ENCODE results near the gene CCT5. TPM values are rescaled to one million over a fixed set of nuclear protein-coding genes. Genes with fewer than 3 reads are reported as not detected.
A peak's percentile ranks its signal among the peaks of the same experiment; 100 is the strongest.
"Not testable (repeated sequence)": the region's sequence is repeated elsewhere in the genome, so short reads cannot be mapped to it uniquely, and the experiment has no call there.

Gene CCT5
- total RNA-seq, 4 donors from 2014 or later: 160 to 310 (median 239) TPM

GRCh38 chr5:10283927-10284635 is 34.0 kb downstream of the CCT5 start:
- DNase-seq (ENCODE audit: low spot score): peak; percentile 72
- peak in 1 of 3 donors; percentile 50 for TF ChIP-seq CTCF (IDR thresholded peaks at IDR 0.05)
- peak; percentile 83 for ATAC-seq (ENCODE audit: low FRiP score)

- not testable (repeated sequence) for DNase-seq (ENCODE audit: low spot score)
Observed at GRCh38 chr5:10285362-10285761, 35.3 kb downstream of the CCT5 start.

GRCh38 chr5:10286162-10286861 is 36.2 kb downstream of the CCT5 start:
- DNase-seq (ENCODE audit: low spot score): no peak
- peak; percentile 78 for ATAC-seq (ENCODE audit: low FRiP score)

More at GRCh38 chr5:10285362-10285761, 35.3 kb downstream of the CCT5 start:
- not testable (repeated sequence) for ATAC-seq (ENCODE audit: low FRiP score)

GRCh38 chr5:10286862-10287227 is 36.8 kb downstream of the CCT5 start:
- no peak for TF ChIP-seq CTCF (IDR thresholded peaks at IDR 0.05)
- no peak for ATAC-seq (ENCODE audit: low FRiP score)
- DNase-seq (ENCODE audit: low spot score): no peak

More at GRCh38 chr5:10286162-10286861, 36.2 kb downstream of the CCT5 start:
- no peak for TF ChIP-seq CTCF (IDR thresholded peaks at IDR 0.05)

- DNase-seq (ENCODE audit: low spot score) (peak; percentile 57), ATAC-seq (ENCODE audit: low FRiP score) (peak; percentile 39)
- no peak for TF ChIP-seq CTCF (IDR thresholded peaks at IDR 0.05)
Observed at GRCh38 chr5:10288592-10289219, 38.6 kb downstream of the CCT5 start.

GRCh38 chr5:10289353-10289752 is 39.3 kb downstream of the CCT5 start:
- no peak for DNase-seq (ENCODE audit: low spot score)
- TF ChIP-seq CTCF (IDR thresholded peaks at IDR 0.05): no peak
- ATAC-seq (ENCODE audit: low FRiP score): peak; percentile 78

GRCh38 chr5:10289991-10290390 is 39.9 kb downstream of the CCT5 start:
- no peak for DNase-seq (ENCODE audit: low spot score)
- no peak for TF ChIP-seq CTCF (IDR thresholded peaks at IDR 0.05)
- no peak for ATAC-seq (ENCODE audit: low FRiP score)

All from omental fat pad (tissue), 4 donors.